Stimulated activated naive CD4-positive, alpha-beta T cell treated with Interleukin-2 at 50 U/mL for 16 hours (primary cell): ENCODE data around the gene PFDN1.

Experiments used
- DNase-seq: peaks from one replicate; lab custom pipeline; 2025; lab: John Stamatoyannopoulos, UW

PFDN1 gene

GRCh38 chr5:140328036-140328764 lies 25.3 kb upstream of the PFDN1 start:
- DNase-seq: no peak

GRCh38 chr5:140327589-140327988 lies 24.7 kb upstream of the PFDN1 start:
- DNase-seq: no peak

- DNase-seq: no peak
Measured at GRCh38 chr5:140325486-140325885, 22.6 kb upstream of the PFDN1 start.

GRCh38 chr5:140324617-140325241 lies 21.8 kb upstream of the PFDN1 start:
- no peak for DNase-seq

- DNase-seq: no peak
Measured at GRCh38 chr5:140324041-140324600, 21.2 kb upstream of the PFDN1 start.

GRCh38 chr5:140322751-140323731 lies 20.1 kb upstream of the PFDN1 start:
- no peak for DNase-seq

- DNase-seq: no peak
Measured at GRCh38 chr5:140321796-140322195, 18.9 kb upstream of the PFDN1 start.

GRCh38 chr5:140319833-140320232 lies 16.9 kb upstream of the PFDN1 start:
- no peak for DNase-seq

- no peak for DNase-seq
Measured at GRCh38 chr5:140318792-140319191, 15.9 kb upstream of the PFDN1 start.

GRCh38 chr5:140317859-140318258 lies 15.0 kb upstream of the PFDN1 start:
- DNase-seq: no peak

- no peak for DNase-seq
Measured at GRCh38 chr5:140312791-140313189, 9.9 kb upstream of the PFDN1 start.

- DNase-seq: no peak
Measured at GRCh38 chr5:140312067-140312790, 9.3 kb upstream of the PFDN1 start.

- no peak for DNase-seq
Measured at GRCh38 chr5:140311011-140311467, 8.1 kb upstream of the PFDN1 start.

- no peak for DNase-seq
Measured at GRCh38 chr5:140310434-140310833, 7.5 kb upstream of the PFDN1 start.

GRCh38 chr5:140309706-140310249 lies 6.9 kb upstream of the PFDN1 start:
- no peak for DNase-seq

GRCh38 chr5:140305471-140305870 lies 2.6 kb upstream of the PFDN1 start:
- no peak for DNase-seq

- DNase-seq: no peak
Measured at GRCh38 chr5:140303966-140304365, 1.1 kb upstream of the PFDN1 start.

GRCh38 chr5:140301136-140301535 lies 1.8 kb downstream of the PFDN1 start:
- no peak for DNase-seq

- DNase-seq: no peak
Measured at GRCh38 chr5:140299056-140299455, 3.8 kb downstream of the PFDN1 start.

GRCh38 chr5:140298183-140298601 lies 4.7 kb downstream of the PFDN1 start:
- no peak for DNase-seq

- DNase-seq: no peak
Measured at GRCh38 chr5:140297283-140297682, 5.6 kb downstream of the PFDN1 start.
